Fibroblast of lung (primary cell): Measurements from ENCODE around the gene PLXNA4.

Source experiments
- EZH2 ChIP-seq: IDR thresholded peaks from 2 replicates; pipeline ENCODE4 v1.5.1; 2012; ENCODE audit warnings: low read length, control low read depth, mild to moderate bottlenecking; ENCODE audit errors: missing control alignments
- TF ChIP-seq, protein P1 (sequence below), 2 donors: IDR thresholded peaks in 1 of 2; conservative IDR thresholded peaks in 1 of 2; 1 replicate in 1 of 2; 2 replicates in 1 of 2; pipeline ENCODE4 v1.5.1; 2011 to 2012; ENCODE audit warnings: low read length in 2 of 2, control low read depth in 1 of 2, inconsistent platforms in 1 of 2, low read depth in 1 of 2, mild to moderate bottlenecking in 1 of 2

DNA sequence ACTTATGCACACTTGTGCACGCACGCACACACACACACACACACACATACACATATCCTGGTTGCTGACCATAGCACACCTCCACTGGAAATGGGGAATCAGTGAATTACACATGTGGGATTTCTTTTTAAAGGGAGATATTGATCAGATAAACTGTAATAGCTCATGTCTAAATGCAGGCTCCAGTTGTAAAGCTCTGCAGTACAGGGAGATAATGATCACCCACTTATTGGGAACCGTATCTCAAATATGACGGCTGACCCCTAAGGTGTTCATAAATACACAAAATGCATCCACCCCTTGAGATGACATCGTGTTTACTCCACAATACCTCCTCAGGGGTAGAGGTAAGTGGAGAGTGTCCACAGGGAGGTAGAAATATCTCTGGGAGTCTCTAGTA lies 79.2 kb downstream of the PLXNA4 start:
- TF ChIP-seq, protein P1, sequence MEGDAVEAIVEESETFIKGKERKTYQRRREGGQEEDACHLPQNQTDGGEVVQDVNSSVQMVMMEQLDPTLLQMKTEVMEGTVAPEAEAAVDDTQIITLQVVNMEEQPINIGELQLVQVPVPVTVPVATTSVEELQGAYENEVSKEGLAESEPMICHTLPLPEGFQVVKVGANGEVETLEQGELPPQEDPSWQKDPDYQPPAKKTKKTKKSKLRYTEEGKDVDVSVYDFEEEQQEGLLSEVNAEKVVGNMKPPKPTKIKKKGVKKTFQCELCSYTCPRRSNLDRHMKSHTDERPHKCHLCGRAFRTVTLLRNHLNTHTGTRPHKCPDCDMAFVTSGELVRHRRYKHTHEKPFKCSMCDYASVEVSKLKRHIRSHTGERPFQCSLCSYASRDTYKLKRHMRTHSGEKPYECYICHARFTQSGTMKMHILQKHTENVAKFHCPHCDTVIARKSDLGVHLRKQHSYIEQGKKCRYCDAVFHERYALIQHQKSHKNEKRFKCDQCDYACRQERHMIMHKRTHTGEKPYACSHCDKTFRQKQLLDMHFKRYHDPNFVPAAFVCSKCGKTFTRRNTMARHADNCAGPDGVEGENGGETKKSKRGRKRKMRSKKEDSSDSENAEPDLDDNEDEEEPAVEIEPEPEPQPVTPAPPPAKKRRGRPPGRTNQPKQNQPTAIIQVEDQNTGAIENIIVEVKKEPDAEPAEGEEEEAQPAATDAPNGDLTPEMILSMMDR (conservative IDR thresholded peaks at IDR 0.05 in 1 of 2, IDR thresholded peaks at IDR 0.05 in 1 of 2; ENCODE audit: low read depth in 1 of 2, low read length in 2 of 2), result no peak
- no peak for TF ChIP-seq EZH2
